ENCODE data around the gene CR1L.

DNA sequence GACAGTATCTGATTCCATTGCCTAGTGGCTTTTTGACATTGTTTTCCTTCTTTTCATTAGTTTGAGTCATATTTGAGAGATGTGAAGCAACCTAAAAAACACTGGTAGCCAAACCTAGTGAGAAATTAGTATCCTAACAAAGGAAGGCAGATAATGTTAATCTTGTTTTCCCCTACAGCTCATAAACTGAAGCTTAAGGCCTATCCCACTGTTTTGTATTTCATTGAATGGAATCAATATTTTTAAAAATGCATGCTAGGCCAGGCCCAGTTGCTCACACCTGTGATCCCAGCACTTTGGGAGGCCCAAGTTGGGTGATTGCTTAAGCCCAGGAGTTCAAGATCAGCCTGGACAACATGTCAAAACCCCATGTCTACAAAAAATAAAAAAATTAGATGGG is 1.2 kb downstream of the CR1L start:
- TF ChIP-seq, protein P1, sequence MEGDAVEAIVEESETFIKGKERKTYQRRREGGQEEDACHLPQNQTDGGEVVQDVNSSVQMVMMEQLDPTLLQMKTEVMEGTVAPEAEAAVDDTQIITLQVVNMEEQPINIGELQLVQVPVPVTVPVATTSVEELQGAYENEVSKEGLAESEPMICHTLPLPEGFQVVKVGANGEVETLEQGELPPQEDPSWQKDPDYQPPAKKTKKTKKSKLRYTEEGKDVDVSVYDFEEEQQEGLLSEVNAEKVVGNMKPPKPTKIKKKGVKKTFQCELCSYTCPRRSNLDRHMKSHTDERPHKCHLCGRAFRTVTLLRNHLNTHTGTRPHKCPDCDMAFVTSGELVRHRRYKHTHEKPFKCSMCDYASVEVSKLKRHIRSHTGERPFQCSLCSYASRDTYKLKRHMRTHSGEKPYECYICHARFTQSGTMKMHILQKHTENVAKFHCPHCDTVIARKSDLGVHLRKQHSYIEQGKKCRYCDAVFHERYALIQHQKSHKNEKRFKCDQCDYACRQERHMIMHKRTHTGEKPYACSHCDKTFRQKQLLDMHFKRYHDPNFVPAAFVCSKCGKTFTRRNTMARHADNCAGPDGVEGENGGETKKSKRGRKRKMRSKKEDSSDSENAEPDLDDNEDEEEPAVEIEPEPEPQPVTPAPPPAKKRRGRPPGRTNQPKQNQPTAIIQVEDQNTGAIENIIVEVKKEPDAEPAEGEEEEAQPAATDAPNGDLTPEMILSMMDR (IDR thresholded peaks at IDR 0.05) = no peak
- no peak for TF ChIP-seq POLR2A (IDR thresholded peaks at IDR 0.05)

Measured in gastroesophageal sphincter (tissue), 3 donors.